ENCODE data around the gene KRTAP10-8. TPM values are rescaled to one million over a fixed set of nuclear protein-coding genes. Genes with fewer than 3 reads are reported as not detected.
"Not testable (repeated sequence)": the region's sequence is repeated elsewhere in the genome, so short reads cannot be mapped to it uniquely, and the experiment has no call there.

The KRTAP10-8 gene
- total and polyA plus RNA-seq, 8 donors, result not detected

DNA sequence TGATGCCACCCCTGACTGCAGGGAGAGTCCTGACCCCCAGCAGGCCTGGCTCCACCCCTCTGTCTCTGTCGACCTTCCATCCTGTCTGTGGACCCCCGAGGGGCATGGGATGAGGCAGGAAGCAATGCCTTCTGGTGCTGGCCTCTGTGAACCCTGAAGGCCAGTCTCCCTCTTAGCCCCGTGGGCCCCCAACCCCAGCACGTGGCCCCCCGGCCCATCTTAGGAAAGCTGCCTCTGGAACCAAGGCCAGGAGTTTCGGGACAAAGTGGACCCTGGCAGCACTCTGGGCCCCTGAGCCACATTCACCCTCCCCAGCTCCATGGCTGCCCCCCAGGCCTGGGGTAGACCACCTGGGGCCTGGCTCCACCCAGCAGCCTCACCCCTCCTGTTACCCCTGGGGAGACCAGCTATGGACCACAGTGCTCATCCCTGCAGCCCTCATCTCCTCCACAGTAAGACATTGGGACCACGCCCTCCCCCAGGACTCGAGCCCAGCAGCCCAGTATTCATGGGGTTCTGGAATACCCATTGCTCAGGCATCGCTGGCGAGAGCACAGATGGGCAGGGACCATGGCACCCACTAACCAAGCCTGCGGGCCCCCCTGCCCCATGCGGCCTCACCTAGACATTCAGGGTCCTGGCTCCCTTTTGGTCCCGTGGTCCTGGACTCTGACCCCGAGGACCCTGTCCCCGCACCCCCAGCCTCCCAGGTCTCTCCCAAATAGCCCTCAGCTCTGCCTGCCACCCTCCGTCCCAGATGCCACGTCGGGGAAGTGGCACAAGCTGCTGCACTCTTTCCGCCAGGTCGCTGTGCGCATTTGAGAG is 26.8 kb downstream of the KRTAP10-8 start:
- intact Hi-C loops (cut with DNase I; ENCODE audit: low total_unique reads); H3K4me1 ChIP-seq; H3K27ac ChIP-seq; H3K4me3 ChIP-seq; H3K36me3 ChIP-seq: not testable (repeated sequence)
- Histone ChIP-seq H3K9me3 (peaks cover 0 to 23% (median 16%) of the 10 kb centered on the region in 4 donors), H3K27me3 (peaks cover 0 to 53% (median 23%) of the 10 kb centered on the region in 3 donors)
- DNase-seq, result peak in 1 of 2 donors; percentile 18
- 77 to 89% (median 85%) methylated on average over 10 to 21 of the region's 21 CpGs for WGBS, 5 donors

DNA sequence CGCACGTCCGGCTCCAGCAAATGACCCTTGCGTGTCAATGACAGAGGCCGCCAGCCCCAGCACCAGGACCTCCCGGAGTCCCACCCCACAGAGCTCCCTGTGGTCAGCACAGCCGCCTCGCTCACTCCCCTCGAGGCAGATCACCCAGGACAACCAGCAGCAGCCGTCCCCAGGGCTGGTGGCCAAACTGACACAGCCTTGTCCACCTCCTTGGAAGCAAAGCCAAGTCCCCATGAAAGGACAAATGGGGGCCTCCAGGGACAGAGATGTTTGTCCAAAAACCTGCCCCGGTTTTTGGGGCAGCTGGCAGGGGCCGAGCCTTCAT is 27.4 kb downstream of the KRTAP10-8 start:
- TF ChIP-seq POLR2AphosphoS5 (IDR thresholded peaks at IDR 0.05) (no peak), POLR2A (IDR thresholded peaks at IDR 0.05) (no peak), EP300 (IDR thresholded peaks at IDR 0.05) (no peak)
- TF ChIP-seq, protein P1, sequence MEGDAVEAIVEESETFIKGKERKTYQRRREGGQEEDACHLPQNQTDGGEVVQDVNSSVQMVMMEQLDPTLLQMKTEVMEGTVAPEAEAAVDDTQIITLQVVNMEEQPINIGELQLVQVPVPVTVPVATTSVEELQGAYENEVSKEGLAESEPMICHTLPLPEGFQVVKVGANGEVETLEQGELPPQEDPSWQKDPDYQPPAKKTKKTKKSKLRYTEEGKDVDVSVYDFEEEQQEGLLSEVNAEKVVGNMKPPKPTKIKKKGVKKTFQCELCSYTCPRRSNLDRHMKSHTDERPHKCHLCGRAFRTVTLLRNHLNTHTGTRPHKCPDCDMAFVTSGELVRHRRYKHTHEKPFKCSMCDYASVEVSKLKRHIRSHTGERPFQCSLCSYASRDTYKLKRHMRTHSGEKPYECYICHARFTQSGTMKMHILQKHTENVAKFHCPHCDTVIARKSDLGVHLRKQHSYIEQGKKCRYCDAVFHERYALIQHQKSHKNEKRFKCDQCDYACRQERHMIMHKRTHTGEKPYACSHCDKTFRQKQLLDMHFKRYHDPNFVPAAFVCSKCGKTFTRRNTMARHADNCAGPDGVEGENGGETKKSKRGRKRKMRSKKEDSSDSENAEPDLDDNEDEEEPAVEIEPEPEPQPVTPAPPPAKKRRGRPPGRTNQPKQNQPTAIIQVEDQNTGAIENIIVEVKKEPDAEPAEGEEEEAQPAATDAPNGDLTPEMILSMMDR (IDR thresholded peaks at IDR 0.05), result no peak
- Histone ChIP-seq H3K4me1 (no peaks in the 10 kb centered on the region), H3K27ac (no peak overlapping the region), H3K4me3 (no peak overlapping the region), H3K36me3 (no peaks in the 10 kb centered on the region), H3K27me3 (peaks cover 0 to 53% (median 23%) of the 10 kb centered on the region in 3 donors), H3K9me3 (peaks cover 0 to 28% (median 21%) of the 10 kb centered on the region in 4 donors)
- WGBS, 5 donors, result 80 to 90% (median 83%) methylated on average over 10 to 12 of the region's 12 CpGs
- peak in 1 of 2 donors; percentile 22 for DNase-seq
- intact Hi-C loops (cut with DNase I; ENCODE audit: low total_unique reads), result no loop called here

DNA sequence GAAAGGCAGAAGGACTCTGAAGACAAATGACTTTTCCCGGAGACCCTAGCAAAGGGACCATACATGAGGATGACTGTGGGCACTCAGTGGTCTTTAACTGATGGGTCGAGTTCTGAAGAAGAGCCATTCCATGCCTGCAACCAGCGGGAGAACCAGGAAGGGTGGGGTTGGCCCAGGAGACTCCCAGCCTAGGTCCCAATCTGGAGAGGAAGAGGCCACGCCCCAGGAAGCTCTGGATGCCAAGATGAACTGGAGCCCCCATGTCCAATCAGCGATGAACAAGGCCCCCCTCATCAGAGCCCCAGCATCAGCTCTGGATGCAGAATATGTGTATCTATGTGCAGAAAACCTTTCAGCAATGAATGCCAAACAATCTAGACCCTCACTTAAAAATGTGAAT is 28.9 kb downstream of the KRTAP10-8 start:
- no peak overlapping the region for H3K4me3 ChIP-seq
- no peak overlapping the region for H3K27ac ChIP-seq
- TF ChIP-seq POLR2AphosphoS5 (IDR thresholded peaks at IDR 0.05) (no peak), EP300 (IDR thresholded peaks at IDR 0.05) (no peak), POLR2A (IDR thresholded peaks at IDR 0.05) (no peak)
- TF ChIP-seq, protein P1 (IDR thresholded peaks at IDR 0.05), result no peak
- peaks cover 0 to 53% (median 23%) of the 10 kb centered on the region in 3 donors for H3K27me3 ChIP-seq
- WGBS, 5 donors, result 74 to 88% (median 85%) methylated on average over 5 of the region's 5 CpGs
- intact Hi-C loops (cut with DNase I; ENCODE audit: low total_unique reads), result no loop called here
- H3K9me3 ChIP-seq, result peaks cover 0 to 41% (median 32%) of the 10 kb centered on the region in 4 donors
- DNase-seq, result no peak
- no peaks in the 10 kb centered on the region for H3K36me3 ChIP-seq
- no peaks in the 10 kb centered on the region for H3K4me1 ChIP-seq

DNA sequence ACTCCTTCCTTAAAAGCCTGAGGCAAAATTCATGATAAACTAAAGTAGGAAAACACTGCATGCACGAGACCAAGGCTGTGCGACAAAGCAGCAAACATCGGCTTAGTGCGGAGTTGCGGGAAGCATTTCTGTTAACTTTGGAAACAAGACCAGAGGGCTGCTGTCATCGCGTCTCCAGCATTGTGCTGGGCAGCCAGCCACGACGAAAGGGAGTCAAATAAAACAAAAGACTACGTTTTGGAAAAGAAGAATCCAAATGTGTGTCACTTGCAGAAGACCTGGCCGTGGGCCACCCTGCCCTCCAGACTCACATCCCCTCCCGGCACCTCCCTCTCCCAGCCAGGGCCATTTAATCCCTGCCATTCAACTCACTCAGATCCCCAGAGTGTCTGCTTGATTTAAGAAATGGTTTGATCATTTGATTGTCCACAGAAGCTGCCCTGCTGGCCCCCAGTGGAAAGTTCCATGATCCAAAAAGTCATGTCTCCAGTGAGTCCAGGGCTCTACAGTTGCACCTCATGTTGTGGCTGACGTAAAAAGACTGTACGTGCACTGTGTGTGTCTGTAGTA is 31.9 kb downstream of the KRTAP10-8 start:
- 40 to 75% (median 74%) methylated on average over 14 of the region's 14 CpGs for WGBS, 5 donors
- no peak overlapping the region for H3K4me3 ChIP-seq
- H3K27ac ChIP-seq, result no peak overlapping the region
- H3K36me3 ChIP-seq, result no peaks in the 10 kb centered on the region
- TF ChIP-seq POLR2AphosphoS5 (IDR thresholded peaks at IDR 0.05) (no peak), POLR2A (IDR thresholded peaks at IDR 0.05) (no peak), EP300 (IDR thresholded peaks at IDR 0.05) (no peak)
- TF ChIP-seq, protein P1 (IDR thresholded peaks at IDR 0.05), result no peak
- H3K27me3 ChIP-seq, result peaks cover 0 to 50% (median 29%) of the 10 kb centered on the region in 3 donors
- no peaks in the 10 kb centered on the region for H3K4me1 ChIP-seq
- peak in 1 of 2 donors; percentile 23 for DNase-seq
- H3K9me3 ChIP-seq, result peaks cover 0 to 41% (median 32%) of the 10 kb centered on the region in 4 donors
- intact Hi-C loops (cut with DNase I; ENCODE audit: low total_unique reads), result no loop called here
